Neural crest cell (in vitro differentiated cells): ENCODE data around the gene SPAG6. TPM values are rescaled to one million over a fixed set of nuclear protein-coding genes. Genes with fewer than 3 reads are reported as not detected.

Source experiments
- DNase-seq: peaks from one replicate; pipeline ENCODE4 v3.0.0; 2021; ENCODE audit warnings: low read depth, mixed read lengths, low spot score
- H3K27ac Mint-ChIP-seq: one replicate; pipeline ENCODE4 v1.8.0; 2021; ENCODE audit warnings: mild to moderate bottlenecking, mixed read lengths; ENCODE audit not compliant: unreplicated experiment
- H3K27me3 Mint-ChIP-seq: 2 replicates; pipeline ENCODE4 v1.8.0; 2021; ENCODE audit warnings: low read depth, mild to moderate bottlenecking, mixed read lengths
- H3K36me3 Mint-ChIP-seq: 2 replicates; pipeline ENCODE4 v1.8.0; 2021; ENCODE audit warnings: low read depth, mild to moderate bottlenecking, mixed read lengths
- H3K4me1 Mint-ChIP-seq: 2 replicates; pipeline ENCODE4 v1.8.0; 2021; ENCODE audit warnings: mixed read lengths
- H3K4me3 Mint-ChIP-seq: one replicate; pipeline ENCODE4 v1.8.0; 2021; ENCODE audit warnings: mild to moderate bottlenecking, mixed read lengths
- H3K9me3 Mint-ChIP-seq: 2 replicates; pipeline ENCODE4 v1.8.0; 2021; ENCODE audit warnings: mixed read lengths
- CTCF ChIP-seq: fragments of 200-600 bp; sonication (generic); conservative IDR thresholded peaks from 2 replicates; pipeline ENCODE4 v1.5.0; 2021; ENCODE audit warnings: antibody characterized with exemption, mild to moderate bottlenecking
- long read RNA-seq: library from polyadenylated mRNA; unstranded; transcript quantifications from one replicate; pipeline ENCODE4 v2.0.0, GENCODE V29; 2020
- total RNA-seq: library from RNA; stranded (reverse); gene quantifications from 2 replicates; pipeline ENCODE4 v1.2.1, GENCODE V29; 2021

Gene SPAG6
- 1.5 and 1.6 TPM in 2 replicates for total RNA-seq
- long read RNA-seq, partial matches to known transcripts: 1 of 4 reads
- long read RNA-seq, other reads (novel, unspliced or antisense): 1 of 4 reads

GRCh38 chr10:22345301-22346095 lies at the start of gene SPAG6:
Gene SPAG6 (plus strand): TSS chr10:22345496. CDS start chr10:22345612, 116 bp downstream.
- Mint-ChIP-seq H3K36me3 (peaks cover 2% of the 10 kb centered on the region), H3K9me3 (no peaks in the 10 kb centered on the region), H3K27me3 (peaks cover 90% of the 10 kb centered on the region), H3K4me1 (peaks cover 13% of the 10 kb centered on the region), H3K27ac (no peak within 1 kb of the TSS), H3K4me3 (peak within 1 kb of the TSS; percentile 76)
- no peak for DNase-seq
- TF ChIP-seq CTCF: peak; percentile 25

GRCh38 chr10:22301193-22301592 lies 44.1 kb upstream of the SPAG6 start:
- H3K27ac Mint-ChIP-seq: no peak overlapping the region
- TF ChIP-seq CTCF: no peak
- no peak for DNase-seq
- peaks cover 17% of the 10 kb centered on the region for H3K27me3 Mint-ChIP-seq
- H3K36me3 Mint-ChIP-seq: no peaks in the 10 kb centered on the region
- no peak overlapping the region for H3K4me3 Mint-ChIP-seq
- peaks cover 7% of the 10 kb centered on the region for H3K4me1 Mint-ChIP-seq
- peaks cover 2% of the 10 kb centered on the region for H3K9me3 Mint-ChIP-seq

- Mint-ChIP-seq H3K4me3 (no peak overlapping the region), H3K9me3 (peaks cover 2% of the 10 kb centered on the region), H3K36me3 (no peaks in the 10 kb centered on the region), H3K27me3 (peaks cover 2% of the 10 kb centered on the region), H3K27ac (no peak overlapping the region), H3K4me1 (peaks cover 7% of the 10 kb centered on the region)
- no peak for DNase-seq
- no peak for TF ChIP-seq CTCF
Observed at GRCh38 chr10:22303461-22303860, 41.8 kb upstream of the SPAG6 start.

- Mint-ChIP-seq H3K4me3 (no peak overlapping the region), H3K36me3 (no peaks in the 10 kb centered on the region), H3K27ac (no peak overlapping the region), H3K27me3 (peaks cover 1% of the 10 kb centered on the region), H3K4me1 (peaks cover 7% of the 10 kb centered on the region), H3K9me3 (peaks cover 2% of the 10 kb centered on the region)
- no peak for DNase-seq
- TF ChIP-seq CTCF: no peak
Observed at GRCh38 chr10:22305721-22306120, 39.6 kb upstream of the SPAG6 start.

DNA sequence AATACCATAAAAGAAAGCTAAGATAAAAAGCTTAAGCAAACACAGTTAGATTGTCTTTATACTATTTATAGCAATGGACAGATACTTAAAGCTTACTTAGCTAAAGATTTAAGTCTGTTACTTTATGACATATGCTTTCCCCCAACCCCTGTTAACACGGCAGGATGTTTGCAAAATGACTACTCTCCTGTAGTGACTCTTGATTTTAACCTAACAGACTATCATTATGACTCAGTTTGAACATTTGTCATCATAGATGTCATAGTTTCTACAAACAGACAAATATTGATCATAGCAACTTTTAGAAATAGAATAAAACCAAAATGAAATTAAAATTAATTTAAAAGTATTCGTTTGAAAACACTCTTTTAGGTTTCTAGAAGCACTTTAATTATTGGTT lies 36.9 kb upstream of the SPAG6 start:
- TF ChIP-seq CTCF: no peak
- Mint-ChIP-seq H3K4me3 (no peak overlapping the region), H3K9me3 (peaks cover 2% of the 10 kb centered on the region), H3K4me1 (no peaks in the 10 kb centered on the region), H3K27ac (no peak overlapping the region), H3K36me3 (no peaks in the 10 kb centered on the region), H3K27me3 (peaks cover 7% of the 10 kb centered on the region)
- no peak for DNase-seq
